Adrenal gland (tissue), 12 donors: ENCODE measurements around the gene ZNF329. TPM values are rescaled to one million over a fixed set of nuclear protein-coding genes. Genes with fewer than 3 reads are reported as not detected.

Experiments used
- DNase-seq, 7 donors: peaks; one replicate each; pipeline ENCODE4 v3.0.0-alpha.2; 2019 to 2020
- H3K27ac ChIP-seq, 5 donors: fragments of 200-600 bp; sonication (generic) in 4 of 5; 1 replicate in 3 of 5; 2 replicates in 2 of 5; pipeline versions ENCODE4 v1.5.1 to v1.8.0; 2016 to 2020; ENCODE audit warnings: mild to moderate bottlenecking in 1 of 5
- H3K27me3 ChIP-seq: fragments of 200-600 bp; 2 replicates; pipeline ENCODE4 v1.8.0; 2021
- H3K36me3 ChIP-seq, 2 donors: fragments of 200-600 bp; replicated peaks in 1 of 2; 1 replicate in 1 of 2; 2 replicates in 1 of 2; pipeline versions ENCODE4 v1.5.1 to v1.8.0; 2018 to 2022
- H3K4me1 ChIP-seq, 2 donors: fragments of 200-600 bp; replicated peaks in 1 of 2; 1 replicate in 1 of 2; 2 replicates in 1 of 2; pipeline versions ENCODE4 v1.5.1 to v1.8.0; 2018 to 2021
- H3K4me3 ChIP-seq, 4 donors: fragments of 200-600 bp; sonication (generic) in 3 of 4; one replicate each; pipeline ENCODE4 v1.5.1; 2016 to 2018
- H3K9me3 ChIP-seq, 3 donors: fragments of 200-600 bp; sonication (generic) in 1 of 3; replicated peaks in 1 of 3; 1 replicate in 2 of 3; 2 replicates in 1 of 3; pipeline versions ENCODE4 v1.5.1 to v1.8.0; 2016 to 2021
- POLR2A ChIP-seq, 2 donors: fragments of 450-650 bp; IDR thresholded peaks; one replicate each; pipeline ENCODE4 v1.6.1; 2017; ENCODE audit warnings: antibody characterized with exemption in 2 of 2, mild to moderate bottlenecking in 2 of 2, moderate library complexity in 1 of 2
- whole genome bisulfite sequencing, 4 donors: extraction: QIAGEN DNeasy Blood & Tissue Kit in 2 of 4; methylation state at CpG; one replicate each; pipeline versions ENCODE4 v1.1.5 to v1.1.7; 2013 to 2017; 5-methylcytosine and 5-hydroxymethylcytosine counted together
- intact Hi-C, 2 donors: fragments of 100-400 bp; cut with DNase I; formaldehyde crosslinking; loops; one replicate each; pipeline versions ENCODE4 v1.14.1 to v1.15.0; 2022 to 2023
- polyA plus RNA-seq, 3 donors: library from polyadenylated mRNA; stranded (reverse); fragments of 200-250 nt in 2 of 3; fragments of 350-450 nt in 1 of 3; fragmentation: Illumina TruSeq in 1 of 3; extraction: RNeasy Lipid Tissue Mini Kit (QIAGEN cat#74804) in 1 of 3; gene quantifications; one replicate each; pipeline ENCODE4 v1.2.3, GENCODE V29; 2013 to 2014
- total RNA-seq, 9 donors: library from RNA; depleted of rRNA in 4 of 9; stranded (reverse); fragments of >200 nt in 4 of 9; fragments of 120-200 nt in 1 of 9; fragmentation: NEBNext Ultra II Directional in 1 of 9; extraction: Animal tissue kit (Norgen Biotek cat#: 25700) in 1 of 9; gene quantifications; one replicate each; pipeline versions ENCODE4 v1.1.0 to v1.2.4, GENCODE V29; 2013 to 2023
- TF ChIP-seq, protein P1 (sequence below), 6 experiments: fragments of 450-650 bp in 4 of 6; fragments of 200-600 bp in 2 of 6; sonication (generic) in 1 of 6; IDR thresholded peaks; 1 replicate in 5 of 6; 2 replicates in 1 of 6; pipeline versions ENCODE4 v1.5.1 to v1.8.0; 2016 to 2021; ENCODE audit warnings: antibody characterized with exemption in 6 of 6, mild to moderate bottlenecking in 2 of 6, moderate library complexity in 1 of 6
- donor health status: healthy with polysubstance abuse.
- donor health status: Bipolar disorder and iron deficiency.
- donor health status: DM: yes; HTN: yes; CAD: no.
- donor health status: DM: no; HTN: no; CAD: no.
- donor health status: DM: no; HTN: no; CAD: no.
- donor health status: DM: yes; HTN: yes; CAD: no.

The ZNF329 gene
- total and polyA plus RNA-seq, 12 donors, result 2.7 to 19.5 (median 9.7) TPM

DNA sequence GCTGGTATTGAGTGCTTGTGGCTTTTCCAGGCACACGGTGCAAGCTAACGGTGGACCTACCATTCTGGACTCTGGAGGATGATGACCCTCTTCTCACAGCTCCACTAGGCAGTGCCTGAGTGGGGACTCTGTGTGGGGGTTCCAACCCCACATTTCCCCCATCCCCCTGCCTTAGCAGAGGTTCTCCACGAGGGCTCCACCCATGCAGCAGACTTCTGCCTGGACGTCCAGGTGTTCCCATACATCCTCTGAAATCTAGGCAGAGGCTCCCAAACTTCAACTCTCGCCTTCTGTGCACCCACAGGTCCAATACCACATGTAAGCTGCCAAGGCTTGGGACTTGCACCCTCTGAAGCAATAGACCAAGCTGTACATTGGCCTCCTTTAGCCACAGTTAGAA lies 27.2 kb downstream of the ZNF329 start:
- Histone ChIP-seq H3K9me3 (peaks cover 5 to 83% (median 16%) of the 10 kb centered on the region in 3 donors), H3K4me1 (no peaks in the 10 kb centered on the region), H3K27ac (no peak overlapping the region), H3K4me3 (no peak overlapping the region), H3K36me3 (no peaks in the 10 kb centered on the region), H3K27me3 (no peaks in the 10 kb centered on the region)
- 55 to 83% (median 72%) methylated on average over 4 to 5 of the region's 5 CpGs for WGBS, 4 donors
- DNase-seq, result no peak
- no peak for TF ChIP-seq POLR2A (IDR thresholded peaks at IDR 0.05)
- TF ChIP-seq, protein P1, sequence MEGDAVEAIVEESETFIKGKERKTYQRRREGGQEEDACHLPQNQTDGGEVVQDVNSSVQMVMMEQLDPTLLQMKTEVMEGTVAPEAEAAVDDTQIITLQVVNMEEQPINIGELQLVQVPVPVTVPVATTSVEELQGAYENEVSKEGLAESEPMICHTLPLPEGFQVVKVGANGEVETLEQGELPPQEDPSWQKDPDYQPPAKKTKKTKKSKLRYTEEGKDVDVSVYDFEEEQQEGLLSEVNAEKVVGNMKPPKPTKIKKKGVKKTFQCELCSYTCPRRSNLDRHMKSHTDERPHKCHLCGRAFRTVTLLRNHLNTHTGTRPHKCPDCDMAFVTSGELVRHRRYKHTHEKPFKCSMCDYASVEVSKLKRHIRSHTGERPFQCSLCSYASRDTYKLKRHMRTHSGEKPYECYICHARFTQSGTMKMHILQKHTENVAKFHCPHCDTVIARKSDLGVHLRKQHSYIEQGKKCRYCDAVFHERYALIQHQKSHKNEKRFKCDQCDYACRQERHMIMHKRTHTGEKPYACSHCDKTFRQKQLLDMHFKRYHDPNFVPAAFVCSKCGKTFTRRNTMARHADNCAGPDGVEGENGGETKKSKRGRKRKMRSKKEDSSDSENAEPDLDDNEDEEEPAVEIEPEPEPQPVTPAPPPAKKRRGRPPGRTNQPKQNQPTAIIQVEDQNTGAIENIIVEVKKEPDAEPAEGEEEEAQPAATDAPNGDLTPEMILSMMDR (IDR thresholded peaks at IDR 0.05), result no peak
- intact Hi-C loops, result loop anchor here in 1 of 2 donors (10.0 kb wide), 1 partner anchor 149 kb away; the partner anchor contains the start of gene C19orf18

DNA sequence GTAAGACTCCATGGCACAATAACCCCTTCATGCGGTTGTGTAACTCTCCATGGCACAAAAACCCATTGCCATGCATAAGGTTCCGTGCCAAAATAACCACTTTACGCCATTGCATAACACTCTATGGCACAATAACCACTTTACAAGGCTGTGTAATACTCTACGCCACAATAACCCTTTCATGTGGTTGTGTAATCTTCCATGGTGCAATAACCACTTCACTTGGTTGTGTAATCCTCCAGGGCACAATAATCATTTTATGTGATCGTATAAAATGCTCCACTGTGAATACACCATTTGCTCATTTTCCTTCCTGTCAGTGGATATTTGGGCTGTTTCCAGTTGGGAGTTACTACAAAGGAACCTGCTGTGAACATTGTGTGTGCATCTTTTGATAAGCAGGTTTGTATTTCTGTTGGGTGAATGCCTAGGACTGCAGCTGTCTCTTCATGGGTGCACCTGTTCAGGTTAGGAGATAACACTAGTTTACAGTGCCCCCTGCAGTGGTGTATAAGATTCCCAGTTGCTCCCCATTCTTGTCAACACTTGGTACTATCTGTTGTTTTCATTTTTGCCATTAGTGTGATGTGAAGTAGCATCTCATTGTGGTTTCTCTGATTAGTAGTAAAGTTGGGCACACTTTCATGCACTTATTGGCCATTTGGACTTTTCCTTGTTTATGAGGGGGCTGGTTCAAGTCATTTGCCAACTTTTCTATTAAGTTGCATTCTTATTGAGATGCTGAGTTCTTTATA lies 31.4 kb downstream of the ZNF329 start:
- WGBS, 4 donors, result 75 to 87% (median 80%) methylated on average over 5 of the region's 5 CpGs
- Histone ChIP-seq H3K4me3 (no peak overlapping the region), H3K4me1 (no peaks in the 10 kb centered on the region), H3K9me3 (peaks cover 0 to 63% (median 0%) of the 10 kb centered on the region in 3 donors), H3K36me3 (no peaks in the 10 kb centered on the region), H3K27me3 (no peaks in the 10 kb centered on the region), H3K27ac (no peak overlapping the region)
- intact Hi-C loops, result no loop called here
- no peak for DNase-seq
- TF ChIP-seq, protein P1 (IDR thresholded peaks at IDR 0.05), result no peak
- TF ChIP-seq POLR2A (IDR thresholded peaks at IDR 0.05), result no peak

DNA sequence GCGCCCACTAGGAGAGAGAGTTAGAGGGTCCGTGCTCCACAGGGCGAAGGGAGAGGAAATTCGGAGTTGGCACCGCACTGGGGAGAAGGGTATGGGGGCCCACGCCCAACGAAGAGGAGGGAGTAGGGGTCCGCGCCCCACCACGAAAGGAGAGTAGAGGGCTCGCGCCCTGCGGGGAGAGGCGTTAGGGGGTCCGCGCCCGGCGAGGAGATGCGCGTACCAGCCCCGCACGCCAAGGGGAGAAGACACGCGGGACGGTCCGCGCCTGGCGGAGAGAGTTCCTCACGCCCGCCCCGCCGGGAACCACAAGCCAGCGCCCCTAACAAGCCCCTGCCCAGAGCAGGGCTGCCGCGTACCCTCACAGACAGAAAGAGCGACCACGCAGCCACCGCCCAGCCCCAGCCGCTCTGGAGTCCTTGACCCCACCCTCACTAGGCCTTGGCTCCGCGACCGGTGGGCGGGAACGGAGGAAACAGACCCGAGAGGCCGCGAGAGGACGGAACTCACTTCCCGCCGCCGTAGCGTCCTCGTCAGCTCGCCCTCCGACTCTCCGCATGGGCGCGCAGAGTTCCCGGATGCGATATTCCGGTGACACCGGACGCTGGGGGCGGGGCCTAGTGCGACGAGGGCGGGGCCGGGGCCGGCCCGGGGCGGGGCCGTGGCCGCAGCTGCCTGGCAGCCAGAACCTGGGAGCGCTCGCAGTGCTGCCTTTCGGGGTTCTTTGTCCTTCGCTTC lies 32.6 kb downstream of the ZNF329 start:
- intact Hi-C loops, result no loop called here
- DNase-seq, result no peak
- WGBS, 4 donors, result 3 to 10% (median 6%) methylated on average over 12 to 77 of the region's 77 CpGs
- Histone ChIP-seq H3K4me3 (no peak overlapping the region), H3K9me3 (peaks cover 0 to 51% (median 0%) of the 10 kb centered on the region in 3 donors), H3K36me3 (no peaks in the 10 kb centered on the region), H3K27ac (no peak overlapping the region), H3K4me1 (no peaks in the 10 kb centered on the region), H3K27me3 (no peaks in the 10 kb centered on the region)
- TF ChIP-seq, protein P1 (IDR thresholded peaks at IDR 0.05), result no peak
- TF ChIP-seq POLR2A (IDR thresholded peaks at IDR 0.05), result no peak

DNA sequence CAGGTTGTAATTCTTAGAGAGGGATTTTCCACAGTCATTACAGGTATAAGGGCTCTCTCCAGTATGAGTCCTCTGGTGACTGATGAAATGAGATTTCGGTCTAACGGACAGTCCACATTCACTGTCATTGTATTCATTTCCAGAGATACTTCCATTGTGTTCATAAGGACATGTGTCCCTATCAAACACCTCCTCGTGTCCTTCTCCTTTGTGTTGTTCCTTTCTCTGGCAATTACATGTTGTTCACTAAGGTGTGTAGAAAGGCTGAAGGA lies 42.1 kb downstream of the ZNF329 start:
- 90 to 94% (median 91%) methylated on average over 3 of the region's 3 CpGs for WGBS, 4 donors
- Histone ChIP-seq H3K27ac (no peak overlapping the region), H3K36me3 (no peaks in the 10 kb centered on the region), H3K27me3 (no peaks in the 10 kb centered on the region), H3K4me1 (no peaks in the 10 kb centered on the region), H3K9me3 (peaks cover 0 to 76% (median 10%) of the 10 kb centered on the region in 3 donors), H3K4me3 (peak overlapping the region in 1 of 4 donors; percentile 11)
- intact Hi-C loops, result no loop called here
- no peak for DNase-seq
- no peak for TF ChIP-seq POLR2A (IDR thresholded peaks at IDR 0.05)
- TF ChIP-seq, protein P1 (IDR thresholded peaks at IDR 0.05), result no peak
